Measurements from ENCODE around the gene SLK.
A peak's percentile ranks its signal among the peaks of the same experiment; 100 is the strongest.

The SLK gene

DNA sequence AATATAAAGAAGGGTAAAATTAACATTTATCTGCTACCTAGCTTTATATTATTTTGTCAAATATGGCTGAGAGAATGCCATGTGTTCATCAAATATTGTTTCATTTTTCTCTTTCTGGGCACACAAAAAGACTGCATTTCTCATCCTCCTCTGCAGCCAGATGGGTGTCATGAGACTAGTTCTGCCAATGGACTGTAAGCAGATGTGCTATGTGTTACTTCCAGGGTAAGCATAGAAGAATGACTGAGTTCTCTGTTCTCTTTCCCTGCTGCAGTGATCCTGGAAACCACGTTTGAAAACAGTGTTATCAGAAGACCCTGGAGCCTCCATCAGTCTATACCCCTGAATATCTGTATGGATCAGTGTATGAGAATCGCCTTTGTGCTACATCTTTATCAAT, 24.1 kb upstream of the SLK start:
- DNase-seq = peak in 3 of 4 experiments; percentile 6 to 21 (median 18)

DNA sequence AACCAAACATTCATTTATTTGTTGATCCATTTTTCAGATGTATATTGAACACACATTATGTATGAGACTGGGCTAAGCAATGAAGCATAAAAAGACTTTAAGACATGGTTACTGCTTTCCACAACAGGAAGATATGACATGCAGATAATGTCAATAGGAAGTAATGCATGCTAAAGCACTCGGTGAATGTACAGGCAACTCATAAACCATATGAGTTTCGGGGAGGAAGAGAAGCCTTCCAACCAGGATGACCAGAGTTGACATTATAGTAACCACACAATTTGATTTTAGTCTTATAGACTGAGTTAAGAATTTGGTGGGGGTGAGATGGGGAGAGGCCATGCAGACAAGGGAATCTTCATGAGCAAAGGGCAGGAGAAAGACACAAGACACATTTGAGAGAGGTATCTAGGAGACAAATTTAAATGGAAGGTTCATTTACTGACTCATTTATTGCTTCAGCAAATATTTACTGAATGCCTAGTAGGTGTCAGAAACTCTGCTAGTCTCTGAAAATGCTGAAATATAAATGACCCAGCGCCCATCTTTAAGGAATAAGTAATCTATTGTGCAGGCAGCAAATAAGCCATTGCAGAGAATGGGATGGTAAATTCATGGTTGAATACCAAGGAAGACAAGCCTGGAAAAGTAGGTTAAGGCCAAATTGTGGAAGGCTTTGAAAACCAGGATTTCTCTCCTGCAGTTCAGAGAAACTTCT, 19.0 kb upstream of the SLK start:
- DNase-seq = no peak

DNA sequence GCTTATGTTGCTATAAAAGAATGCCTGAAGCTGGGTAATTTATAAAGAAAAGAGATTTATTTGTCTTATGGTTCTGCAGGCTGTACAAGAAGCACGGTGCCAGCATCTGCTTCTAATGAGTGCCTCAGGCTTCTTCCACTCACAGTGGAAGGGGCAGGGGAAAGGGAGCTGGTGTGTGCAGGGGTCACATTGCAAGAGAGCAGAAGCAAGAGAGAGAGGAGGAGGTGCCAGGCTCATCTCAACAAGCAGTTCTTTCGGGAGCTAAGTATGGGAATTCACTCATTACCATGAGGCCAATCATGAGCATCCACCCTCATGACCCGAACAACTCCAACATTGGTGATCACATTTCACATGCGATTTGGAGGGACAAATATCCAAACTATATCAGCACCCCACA, 17.2 kb upstream of the SLK start:
- no peak for DNase-seq

DNA sequence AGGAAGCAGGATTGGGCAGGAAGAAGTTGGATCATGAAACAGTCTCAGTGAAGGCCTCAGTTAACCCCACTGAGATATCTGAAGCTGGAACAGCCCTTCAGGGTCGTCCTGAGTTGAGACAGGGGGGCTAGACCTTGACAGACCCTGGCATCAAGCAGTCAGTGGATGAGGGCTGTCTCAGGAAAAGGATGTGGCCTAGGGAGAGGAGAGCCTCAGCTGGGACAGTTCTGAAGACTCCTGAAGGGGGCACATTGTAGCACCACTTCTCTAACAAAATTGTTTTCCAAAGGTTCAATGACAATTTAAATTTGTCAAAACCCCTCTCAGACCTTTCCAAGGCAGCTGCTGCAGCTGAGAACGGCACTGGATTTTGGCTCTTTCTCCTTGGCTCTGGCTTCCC, 15.8 kb upstream of the SLK start:
- DNase-seq = no peak

DNA sequence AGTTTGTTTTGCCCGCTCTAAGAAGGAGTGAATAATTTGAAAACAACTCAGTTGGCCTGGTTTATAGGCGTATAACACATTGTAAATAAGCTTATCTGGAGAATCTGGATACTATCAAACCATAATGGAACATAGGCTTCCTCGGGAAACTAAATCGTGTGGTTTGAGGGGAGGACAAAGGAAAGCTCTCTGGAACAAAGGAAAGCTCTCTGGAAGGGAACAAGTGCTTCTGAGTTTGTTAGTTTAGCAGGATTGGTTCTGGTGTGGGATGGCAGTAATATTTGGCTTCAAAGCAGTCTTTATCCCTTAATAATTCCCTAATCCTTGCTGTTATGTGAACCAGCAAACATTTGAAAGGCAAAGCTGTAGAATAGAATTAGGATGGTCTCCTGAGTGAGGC, 15.0 kb upstream of the SLK start:
- no peak for DNase-seq

DNA sequence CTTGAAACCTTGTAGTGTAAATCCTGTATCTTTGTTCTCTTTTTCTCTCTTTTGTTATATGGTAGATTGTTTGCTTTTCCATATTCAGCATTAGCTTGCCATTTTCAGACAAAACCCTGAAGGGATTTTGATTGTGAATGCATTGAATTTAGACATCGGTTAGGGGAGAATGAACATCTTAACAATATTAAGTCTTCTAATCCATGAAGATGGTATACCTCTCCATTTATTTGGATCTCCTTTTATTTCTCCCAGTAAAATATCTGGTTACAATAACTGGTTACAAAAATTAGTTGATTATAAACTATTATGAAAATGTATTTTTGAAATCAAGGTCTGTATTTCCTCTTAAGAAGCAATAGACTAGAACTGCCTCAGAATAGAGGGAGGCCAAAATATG, 12.4 kb upstream of the SLK start:
- no peak for DNase-seq

DNA sequence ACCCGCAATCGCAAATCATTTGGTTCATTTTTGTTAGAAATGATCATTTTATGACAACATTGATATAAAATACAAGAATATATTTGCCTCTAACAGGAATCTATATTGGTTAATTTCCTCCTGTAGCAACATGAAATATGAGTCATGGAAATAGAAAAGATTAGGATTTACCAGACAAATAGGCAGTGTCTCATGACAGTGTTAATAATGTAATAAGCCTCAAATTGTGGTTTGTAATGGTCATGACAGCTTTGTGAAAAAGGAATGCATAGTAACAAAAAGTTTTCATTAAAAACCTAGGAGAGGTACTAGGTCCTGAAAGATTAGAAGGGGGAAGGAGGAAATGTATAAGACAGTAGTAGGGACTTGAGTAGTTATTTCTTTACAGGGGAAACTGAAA, 7.9 kb upstream of the SLK start:
- peak in 1 of 4 experiments; percentile 11 for DNase-seq

DNA sequence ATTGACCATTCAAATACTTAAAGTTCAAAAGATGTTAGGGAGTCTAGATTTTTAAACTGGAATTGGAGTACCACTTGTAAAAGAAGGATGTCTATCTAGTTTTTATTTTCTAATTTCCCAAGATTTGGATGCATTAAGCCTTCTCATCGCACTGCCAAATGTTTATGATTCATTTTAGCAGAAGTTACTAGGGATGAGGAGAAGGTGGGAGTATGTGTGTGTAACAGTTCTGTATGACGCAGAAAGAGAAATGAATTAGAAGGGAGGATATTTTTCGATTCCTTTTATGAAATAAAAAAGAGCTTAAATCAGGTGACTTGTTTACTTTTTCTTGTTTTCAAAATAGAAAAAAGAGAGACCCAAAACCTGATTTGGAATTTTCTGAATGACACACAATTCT, 6.8 kb upstream of the SLK start:
- DNase-seq = no peak

DNA sequence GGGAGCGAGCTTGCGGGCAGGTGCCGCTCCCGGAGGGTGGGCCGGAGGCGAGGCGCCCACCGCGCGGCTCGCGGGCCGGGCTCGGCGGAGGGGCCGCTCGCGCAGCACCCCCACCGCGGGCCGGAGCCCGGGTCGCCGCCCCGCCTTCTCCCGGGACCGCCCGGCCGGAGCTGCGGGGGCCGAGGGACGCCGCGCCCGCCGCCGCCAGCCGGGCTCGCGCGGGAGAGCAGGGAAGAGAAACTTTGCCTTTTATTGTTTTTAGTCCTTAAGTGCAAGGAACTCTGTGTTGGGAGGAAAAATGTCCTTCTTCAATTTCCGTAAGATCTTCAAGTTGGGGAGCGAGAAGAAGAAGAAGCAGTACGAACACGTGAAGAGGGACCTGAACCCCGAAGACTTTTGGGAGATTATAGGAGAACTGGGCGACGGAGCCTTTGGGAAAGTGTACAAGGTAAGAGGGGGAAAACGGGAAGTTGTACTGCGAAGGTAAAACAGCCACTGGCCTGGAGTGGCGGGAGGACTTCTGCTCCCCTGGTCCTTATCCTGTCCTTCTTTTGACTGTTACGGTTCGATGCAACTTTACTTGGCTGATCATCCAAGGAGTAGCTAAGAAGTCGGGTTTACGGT, 620 bp downstream of the SLK start:
- DNase-seq = peak; percentile 55 to 84 (median 67)

DNA sequence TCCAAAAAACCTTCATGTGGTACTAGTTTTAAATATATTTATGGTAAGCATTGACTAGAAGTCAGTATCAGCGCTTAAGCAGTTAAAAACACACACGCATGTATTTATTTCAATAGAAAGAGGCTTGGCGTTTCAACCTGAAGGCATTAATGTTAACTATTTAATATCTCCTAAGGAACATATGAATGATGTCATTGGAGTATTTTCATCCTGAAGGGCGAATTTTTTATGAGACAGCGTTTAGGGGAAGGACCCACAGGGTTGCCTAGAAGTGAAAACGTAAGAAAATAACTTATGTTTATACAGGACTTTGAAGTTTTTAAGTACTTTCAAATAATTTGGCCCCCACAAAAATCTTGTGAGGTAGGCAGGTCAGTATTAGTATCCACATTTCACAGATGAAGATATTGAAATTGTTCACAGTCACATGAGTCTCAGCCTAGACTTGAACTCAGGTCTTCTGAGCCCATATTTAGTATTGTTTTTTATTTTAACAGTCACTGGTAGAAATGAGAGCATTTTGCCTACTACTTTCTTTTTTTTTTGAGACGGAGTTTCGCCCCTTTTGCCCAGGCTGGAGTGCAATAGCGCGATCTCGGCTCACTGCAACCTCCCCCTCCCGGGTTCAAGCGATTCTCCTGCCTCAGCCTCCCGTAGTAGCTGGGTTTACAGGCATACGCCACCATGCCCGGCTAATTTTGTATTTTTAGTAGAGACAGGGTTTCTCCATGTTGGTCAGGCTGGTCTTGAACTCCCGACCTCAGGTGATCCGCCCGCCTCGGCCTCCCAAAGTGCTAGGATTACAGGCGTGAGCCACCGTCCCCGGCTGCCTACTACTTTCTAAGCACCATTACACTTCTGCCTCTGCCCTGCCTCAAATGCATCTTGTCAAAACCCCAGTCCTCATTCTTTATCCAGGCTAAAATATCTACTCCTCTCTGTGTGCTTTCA, 1.8 kb downstream of the SLK start:
- peak in 2 of 4 experiments; percentile 11 to 34 for DNase-seq

DNA sequence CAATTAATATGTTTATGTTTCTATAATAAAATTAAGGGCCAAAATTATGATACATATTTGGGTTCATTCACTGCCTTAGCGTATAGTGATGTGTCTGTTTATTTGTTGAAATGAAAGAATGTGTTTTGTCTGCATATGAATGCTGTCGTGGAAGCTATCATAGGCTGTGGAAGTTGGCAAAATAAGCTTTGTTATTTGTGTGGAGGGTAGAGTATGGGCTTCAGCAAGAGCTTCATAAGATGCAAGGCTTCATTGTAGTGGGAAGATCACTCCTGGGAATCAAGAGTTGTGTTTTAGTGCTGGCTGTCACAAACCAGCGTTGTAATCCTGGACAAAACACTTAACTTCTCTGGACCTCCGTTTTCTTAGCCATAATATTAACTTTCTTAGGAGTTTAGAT, 2.5 kb downstream of the SLK start:
- no peak for DNase-seq

DNA sequence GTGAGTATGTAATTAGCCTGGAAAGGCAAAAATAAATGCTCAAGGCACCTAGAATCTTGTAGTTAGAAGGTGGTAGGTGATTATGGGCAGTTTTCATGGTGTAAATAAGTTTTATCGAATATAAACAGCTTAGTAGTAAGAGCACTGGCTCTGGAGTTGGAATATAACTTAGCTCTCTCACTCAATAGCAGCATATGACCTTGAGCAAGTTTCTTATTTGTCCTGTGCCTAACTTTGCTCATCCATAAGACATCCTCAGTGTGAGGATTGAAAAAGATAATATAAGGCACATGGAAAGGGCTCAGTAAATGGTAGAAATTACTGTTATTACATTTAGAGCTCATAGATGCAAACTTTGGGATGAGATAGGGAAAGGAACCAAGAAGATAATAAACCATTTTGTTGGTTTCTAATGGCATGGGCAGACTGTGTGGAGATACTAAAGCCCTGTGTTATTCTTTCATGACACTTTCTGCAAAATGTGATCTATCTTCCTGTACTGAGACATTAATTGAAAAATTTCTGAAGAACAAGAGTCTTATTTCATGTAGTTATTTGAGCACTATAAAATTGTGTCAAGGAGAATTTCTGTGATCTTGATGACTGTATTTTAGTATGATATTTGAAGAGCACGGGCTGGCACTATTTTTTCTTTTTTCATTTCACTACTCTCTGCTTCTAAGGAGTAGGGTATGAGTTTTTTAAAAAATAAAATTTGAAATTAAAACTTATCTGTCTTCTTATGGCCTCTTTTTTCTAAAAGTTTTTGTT, 3.1 kb downstream of the SLK start:
- DNase-seq = no peak

DNA sequence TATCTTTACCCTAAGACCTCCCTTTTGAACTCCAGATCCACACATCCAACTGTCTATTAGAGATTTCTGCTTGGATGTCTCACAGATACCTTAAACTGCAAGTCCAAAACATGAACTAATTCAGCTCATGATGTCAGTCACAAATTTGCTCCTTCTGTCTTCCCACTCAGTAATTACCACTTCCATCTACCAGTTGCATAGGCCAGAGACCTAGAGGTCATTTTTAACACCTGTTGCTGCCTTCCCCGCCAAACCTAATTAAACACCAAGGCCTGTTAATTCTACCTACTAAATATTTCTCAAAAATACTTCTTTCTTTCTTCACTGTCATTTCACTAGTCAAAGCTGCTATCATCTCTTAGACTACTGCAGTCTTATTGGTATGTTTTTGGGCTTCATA, 8.2 kb downstream of the SLK start:
- DNase-seq = no peak

DNA sequence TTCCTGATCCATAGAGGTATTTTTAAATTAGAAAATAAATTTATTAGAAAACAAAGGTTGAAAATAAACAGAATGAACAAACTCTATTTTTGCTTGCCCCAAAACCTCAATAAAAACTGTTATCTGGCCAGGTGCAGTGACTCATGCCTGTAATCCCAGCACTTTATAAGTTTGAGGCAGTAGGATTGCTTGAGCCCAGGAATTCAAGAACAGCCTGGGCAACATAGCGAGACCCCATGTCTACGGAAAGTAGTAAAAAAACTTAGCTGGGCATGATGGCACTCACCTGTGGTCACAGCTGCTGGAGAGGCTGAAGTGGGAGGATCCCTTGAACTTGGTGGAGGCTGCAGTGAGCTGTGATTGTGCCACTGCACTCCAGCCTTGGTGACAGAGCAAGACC, 10.3 kb downstream of the SLK start:
- DNase-seq = no peak

DNA sequence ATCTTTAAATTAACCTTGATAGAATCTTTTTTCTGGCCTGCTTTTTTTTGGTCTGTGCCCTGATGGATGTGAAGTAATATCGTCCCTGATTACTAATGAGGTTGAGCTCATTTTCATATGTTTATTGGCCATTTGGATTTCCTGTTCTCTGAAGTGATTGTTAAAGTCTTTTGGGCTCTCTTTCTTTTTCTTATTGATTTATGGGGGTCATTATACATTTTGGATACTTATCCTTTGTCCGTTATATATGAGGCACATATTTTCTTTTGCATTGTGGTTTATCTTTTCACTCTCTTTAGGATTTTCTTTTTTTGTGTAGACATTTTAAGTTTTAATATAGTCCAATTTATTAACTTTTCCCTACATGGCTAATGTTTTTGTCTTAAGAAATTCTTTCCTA, 12.6 kb downstream of the SLK start:
- DNase-seq = no peak

DNA sequence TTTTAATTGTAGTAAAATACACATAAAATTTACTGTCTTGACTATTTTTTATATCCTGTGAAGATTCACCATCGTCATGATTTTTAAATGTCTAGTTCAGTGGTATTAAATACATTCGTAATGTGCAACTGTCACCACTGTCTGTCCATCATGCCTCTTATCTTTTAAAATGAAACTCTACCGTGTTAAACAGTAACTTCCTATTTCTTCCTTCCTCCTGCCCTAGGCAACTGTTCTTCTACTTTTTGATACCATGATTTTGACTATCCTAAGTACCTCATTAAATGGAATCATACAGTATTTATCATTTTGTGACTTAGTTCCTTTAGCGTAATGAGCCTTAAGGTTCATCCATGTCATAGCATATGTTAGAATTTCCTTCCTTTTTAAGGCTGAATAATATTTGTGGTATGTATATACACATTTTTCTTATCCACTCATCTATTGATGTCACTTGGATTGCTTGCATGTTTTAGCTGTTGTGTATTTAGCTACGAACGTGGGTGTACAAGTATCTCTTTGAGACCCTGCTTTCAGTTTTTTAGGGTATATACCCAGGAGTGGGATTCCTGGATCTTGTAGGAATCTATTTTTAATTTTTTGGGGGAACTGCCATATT, 13.5 kb downstream of the SLK start:
- peak in 1 of 4 experiments; percentile 10 for DNase-seq

DNA sequence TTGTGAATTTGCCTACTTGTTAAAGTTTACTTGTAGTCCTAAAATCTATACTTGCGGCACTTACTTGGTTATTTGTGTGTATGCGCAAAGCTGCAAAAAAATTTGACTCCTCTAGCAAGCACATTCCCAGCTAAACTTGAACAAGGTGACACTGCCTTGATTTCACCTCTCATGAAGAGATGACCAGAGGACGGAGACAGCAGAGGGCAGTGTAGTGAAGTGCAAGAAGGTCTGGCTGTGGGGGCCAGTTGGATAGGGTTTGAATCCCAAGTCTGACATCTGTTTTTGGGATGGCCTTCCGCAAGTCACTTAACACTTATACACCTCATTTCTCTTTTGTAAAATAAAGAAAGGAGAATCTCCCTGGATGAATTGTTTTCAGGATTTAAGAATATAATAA, 15.7 kb downstream of the SLK start:
- no peak for DNase-seq

DNA sequence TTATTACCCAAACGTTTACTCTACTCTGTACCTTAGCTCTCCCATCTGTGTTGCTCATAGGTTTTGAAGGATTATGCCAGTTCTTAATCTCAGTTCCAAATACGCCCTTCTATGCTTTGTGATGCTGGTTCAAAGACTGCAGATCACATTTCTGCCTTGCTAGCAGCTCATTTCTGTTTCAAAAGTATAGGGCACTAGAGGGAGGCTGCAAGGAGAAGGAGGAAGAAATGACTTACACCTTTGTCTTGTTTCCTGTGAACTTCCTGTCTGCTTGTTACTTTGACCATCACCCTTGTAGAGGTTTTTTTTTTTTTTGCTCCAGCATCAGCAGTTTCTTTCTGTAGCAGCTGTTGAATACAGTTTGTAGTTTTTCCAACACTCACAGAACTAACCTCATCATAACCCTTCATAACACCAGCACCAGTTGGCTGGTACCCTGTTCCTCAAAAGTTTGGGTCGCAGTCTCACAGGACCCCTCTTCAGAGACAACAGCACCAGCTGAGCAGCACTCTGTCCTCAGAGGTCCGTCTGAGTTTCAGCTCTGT, 16.5 kb downstream of the SLK start:
- DNase-seq = no peak

DNA sequence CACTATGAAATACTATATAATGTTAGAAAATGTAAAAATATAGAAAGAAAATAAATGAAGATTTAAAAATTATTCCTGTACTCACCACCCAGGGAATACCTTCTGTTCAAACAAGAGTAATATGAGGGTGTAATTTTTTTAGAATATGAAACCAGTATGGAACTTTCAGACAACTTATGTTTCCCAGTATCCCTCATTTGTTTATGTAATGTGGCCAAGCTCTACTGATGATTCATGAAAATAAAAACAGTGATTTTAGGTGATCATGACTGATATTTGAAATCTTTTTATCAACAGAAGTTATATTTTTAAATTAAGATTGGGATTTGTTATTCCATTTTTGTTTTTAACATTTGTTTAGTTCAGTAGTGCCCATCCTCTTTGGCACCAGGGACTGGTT, 18.8 kb downstream of the SLK start:
- no peak for DNase-seq

DNA sequence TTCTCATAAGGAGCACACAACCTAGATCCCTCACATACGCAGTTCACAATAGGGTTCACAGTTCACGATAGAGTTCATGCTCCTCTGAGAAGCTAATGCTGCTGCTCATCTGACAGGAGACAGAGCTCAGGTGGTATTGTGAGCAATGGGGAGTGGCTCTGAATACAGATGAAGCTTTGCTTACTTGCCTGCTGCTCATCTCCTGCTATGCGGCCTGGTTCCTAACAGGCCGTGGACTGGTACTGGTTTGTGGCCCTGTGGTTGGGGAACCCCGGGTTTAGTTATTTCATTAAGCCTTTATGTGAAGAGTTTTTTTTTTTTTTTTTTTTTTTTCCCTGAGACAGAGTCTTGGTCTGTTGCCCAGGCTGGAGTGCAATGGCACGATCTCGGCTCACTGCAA, 19.4 kb downstream of the SLK start:
- no peak for DNase-seq

DNA sequence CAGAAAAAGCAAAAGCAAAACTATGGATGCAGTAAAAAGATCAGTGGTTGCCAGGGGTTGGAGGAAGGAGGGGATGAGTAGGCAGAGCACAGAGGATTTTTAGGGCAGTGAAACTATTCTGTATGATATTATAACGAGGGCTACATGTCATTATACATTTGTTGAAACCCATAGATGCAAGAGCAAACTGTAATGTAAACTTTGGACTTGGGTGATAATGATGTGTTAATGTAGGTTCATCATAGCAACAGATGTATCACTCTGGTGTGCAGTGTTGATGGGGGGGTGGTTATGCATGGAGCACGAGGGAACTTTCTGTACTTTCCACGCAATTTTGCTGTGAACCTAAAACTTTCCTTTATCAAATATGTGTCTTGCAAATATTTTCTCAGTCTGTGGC, 23.2 kb downstream of the SLK start:
- DNase-seq = no peak

DNA sequence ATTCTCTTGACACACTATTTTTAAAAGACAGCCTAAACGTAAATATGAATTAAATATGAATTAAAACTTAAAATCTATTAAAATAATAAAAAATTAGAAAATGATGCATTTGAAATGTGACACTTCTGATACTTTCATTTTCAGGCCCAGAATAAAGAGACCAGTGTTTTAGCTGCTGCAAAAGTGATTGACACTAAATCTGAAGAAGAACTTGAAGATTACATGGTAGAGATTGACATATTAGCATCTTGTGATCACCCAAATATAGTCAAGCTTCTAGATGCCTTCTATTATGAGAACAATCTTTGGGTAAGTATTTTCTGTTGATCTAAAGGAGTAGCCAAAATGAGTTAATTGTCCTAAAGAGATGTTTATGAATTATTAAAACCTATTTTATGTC, 23.6 kb downstream of the SLK start:
- no peak for DNase-seq
